Measurements from ENCODE around the gene ELOVL2. TPM values are rescaled to one million over a fixed set of nuclear protein-coding genes. Genes with fewer than 3 reads are reported as not detected.

ELOVL2 gene
- polyA plus RNA-seq, 3 donors = not detected

GRCh38 chr6:11009353-11009752 lies 34.8 kb downstream of the ELOVL2 start:
- H3K4me2 ChIP-seq (replicated peaks; ENCODE audit: extremely low read depth, low read length, poor library complexity, severe bottlenecking) = no peak overlapping the region
- H3K36me3 ChIP-seq (replicated peaks in 1 of 2; ENCODE audit: control insufficient read depth in 1 of 2, insufficient read depth in 2 of 2, low read length in 2 of 2) = no peaks in the 10 kb centered on the region
- Mint-ChIP-seq H3K36me3 (no peaks in the 10 kb centered on the region), H3K27me3 (ENCODE audit: low read depth in 3 of 3) (peaks cover 5 to 9% (median 9%) of the 10 kb centered on the region in 3 donors), H3K9me3 (peaks cover 0 to 4% (median 0%) of the 10 kb centered on the region in 7 donors), H3K4me3 (no peak overlapping the region), H3K27ac (no peak overlapping the region), H3K4me1 (no peaks in the 10 kb centered on the region)
- H4K20me1 ChIP-seq (ENCODE audit: insufficient read depth, low read length) = no peaks in the 10 kb centered on the region
- TF ChIP-seq CTCF (IDR thresholded peaks at IDR 0.05) = no peak
- no peak overlapping the region for H3K9ac ChIP-seq (ENCODE audit: insufficient read depth, low read length, poor library complexity, severe bottlenecking)
- H3K4me3 ChIP-seq (replicated peaks in 1 of 3; ENCODE audit: low read depth in 2 of 3, low read length in 3 of 3) = no peak overlapping the region
- intact Hi-C loops (cut with micrococcal nuclease) = no loop called here
- no peaks in the 10 kb centered on the region for H3K79me2 ChIP-seq (ENCODE audit: insufficient read depth, low read length)
- H3K4me1 ChIP-seq (ENCODE audit: control insufficient read depth in 1 of 2, insufficient read depth in 2 of 2, low read length in 2 of 2) = no peaks in the 10 kb centered on the region
- H3K9me3 ChIP-seq (replicated peaks in 1 of 2; ENCODE audit: control insufficient read depth in 1 of 2, insufficient read depth in 1 of 2, low read length in 2 of 2) = no peaks in the 10 kb centered on the region
- WGBS (ENCODE audit: insufficient coverage) = 72% methylated on average over 4 of the region's 6 CpGs
- no peak overlapping the region for H2AFZ ChIP-seq (ENCODE audit: insufficient read depth, low read depth, low read length, poor library complexity, severe bottlenecking)
- peaks cover 0 to 2% of the 10 kb centered on the region in 2 donors for H3K27me3 ChIP-seq (ENCODE audit: control insufficient read depth in 2 of 2, insufficient read depth in 2 of 2, low read length in 2 of 2)
- no peak for DNase-seq
- no peak overlapping the region for H3K27ac ChIP-seq (ENCODE audit: low read depth in 1 of 2, low read length in 2 of 2)

GRCh38 chr6:11008821-11009220 lies 35.3 kb downstream of the ELOVL2 start:
- Mint-ChIP-seq H3K4me3 (no peak overlapping the region), H3K27ac (no peak overlapping the region)
- WGBS (ENCODE audit: insufficient coverage) = no CpG with 5 or more reads among the region's 1 CpG

More at GRCh38 chr6:11008821-11009220, 35.3 kb downstream of the ELOVL2 start:
- H4K20me1 ChIP-seq (ENCODE audit: insufficient read depth, low read length) = no peaks in the 10 kb centered on the region
- intact Hi-C loops (cut with micrococcal nuclease) = no loop called here
- H3K79me2 ChIP-seq (ENCODE audit: insufficient read depth, low read length) = no peaks in the 10 kb centered on the region
- TF ChIP-seq CTCF (IDR thresholded peaks at IDR 0.05) = no peak
- H3K36me3 Mint-ChIP-seq = no peaks in the 10 kb centered on the region
- H3K27me3 Mint-ChIP-seq (ENCODE audit: low read depth in 3 of 3) = peaks cover 4 to 9% (median 9%) of the 10 kb centered on the region in 3 donors
- no peak overlapping the region for H3K4me3 ChIP-seq (replicated peaks in 1 of 3; ENCODE audit: low read depth in 2 of 3, low read length in 3 of 3)
- no peaks in the 10 kb centered on the region for H3K4me1 ChIP-seq (ENCODE audit: control insufficient read depth in 1 of 2, insufficient read depth in 2 of 2, low read length in 2 of 2)
- H2AFZ ChIP-seq (ENCODE audit: insufficient read depth, low read depth, low read length, poor library complexity, severe bottlenecking) = no peak overlapping the region
- no peak overlapping the region for H3K4me2 ChIP-seq (replicated peaks; ENCODE audit: extremely low read depth, low read length, poor library complexity, severe bottlenecking)
- H3K9me3 Mint-ChIP-seq = peaks cover 0 to 4% (median 0%) of the 10 kb centered on the region in 7 donors
- no peak overlapping the region for H3K27ac ChIP-seq (ENCODE audit: low read depth in 1 of 2, low read length in 2 of 2)
- no peaks in the 10 kb centered on the region for H3K36me3 ChIP-seq (replicated peaks in 1 of 2; ENCODE audit: control insufficient read depth in 1 of 2, insufficient read depth in 2 of 2, low read length in 2 of 2)
- no peaks in the 10 kb centered on the region for H3K4me1 Mint-ChIP-seq
- H3K9me3 ChIP-seq (replicated peaks in 1 of 2; ENCODE audit: control insufficient read depth in 1 of 2, insufficient read depth in 1 of 2, low read length in 2 of 2) = no peaks in the 10 kb centered on the region
- no peak overlapping the region for H3K9ac ChIP-seq (ENCODE audit: insufficient read depth, low read length, poor library complexity, severe bottlenecking)
- peaks cover 0 to 2% of the 10 kb centered on the region in 2 donors for H3K27me3 ChIP-seq (ENCODE audit: control insufficient read depth in 2 of 2, insufficient read depth in 2 of 2, low read length in 2 of 2)
- no peak for DNase-seq
